Erythroblast (primary cell): Measurements from ENCODE around the gene KIF18A.

Source experiments
- GATA1 ChIP-seq: IDR thresholded peaks from 2 replicates; pipeline ENCODE4 v1.6.1; 2011; ENCODE audit warnings: low read depth, mild to moderate bottlenecking, control low read depth, low read length, moderate library complexity
- POLR2A ChIP-seq: IDR thresholded peaks from 2 replicates; pipeline ENCODE4 v1.6.1; 2011; ENCODE audit warnings: mild to moderate bottlenecking, low read length

- TF ChIP-seq POLR2A (no peak), GATA1 (no peak)
These were observed 7.3 kb downstream of the KIF18A start for GRCh38 chr11:28100665-28101064.
